HG03139 (cell line): ENCODE results near the gene SLC23A1.
"Not testable (repeated sequence)": the region's sequence is repeated elsewhere in the genome, so short reads cannot be mapped to it uniquely, and the experiment has no call there.

Experiments
- ATAC-seq: cut with Tn5 transposase; IDR thresholded peaks from one replicate; pipeline ENCODE4 v1.9.1; 2021; ENCODE audit not compliant: unreplicated experiment

SLC23A1 gene

DNA sequence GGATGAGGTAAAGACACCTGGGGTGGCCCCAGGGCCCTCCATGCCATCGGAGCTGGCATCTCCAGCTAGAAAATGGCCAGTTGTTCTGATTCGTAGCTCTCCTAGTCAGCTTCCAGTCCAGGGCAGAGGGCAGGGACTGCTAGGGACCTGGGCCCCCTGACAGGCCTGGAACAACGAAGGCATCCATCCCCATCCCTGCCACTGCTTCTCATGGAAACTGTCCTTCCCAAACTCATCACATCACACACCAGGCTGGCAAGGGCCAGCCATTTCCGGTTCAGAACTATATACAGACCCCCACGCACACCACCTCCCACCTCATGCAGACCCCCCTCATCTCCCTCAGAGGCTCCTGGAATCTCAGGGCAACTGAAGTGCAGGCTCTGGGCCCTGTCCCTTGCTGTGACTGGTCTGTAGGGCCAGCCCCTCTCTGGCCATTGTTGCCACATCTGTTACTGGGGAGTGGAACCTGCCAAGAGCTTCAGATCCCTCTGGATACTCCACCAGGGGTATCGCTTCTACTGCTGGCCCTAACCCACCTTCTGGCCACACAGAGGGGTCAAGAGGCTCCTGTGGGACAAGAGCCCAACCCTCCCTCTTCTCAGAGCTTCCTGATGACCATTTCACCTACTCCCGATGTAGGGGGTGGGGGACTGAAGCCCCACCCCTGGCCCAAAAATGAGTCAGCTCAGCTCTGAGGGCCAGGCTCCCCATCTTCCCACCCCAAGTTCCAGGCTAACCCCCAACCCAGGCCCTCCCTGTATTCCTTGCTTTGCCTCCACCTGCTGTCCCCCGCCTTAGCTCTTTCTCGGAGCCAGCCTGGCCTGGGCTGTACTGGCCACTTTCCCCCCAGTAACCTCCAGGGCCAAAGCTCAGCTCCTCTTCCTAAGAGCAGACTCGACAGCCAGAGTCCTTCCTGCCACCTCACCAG lies 7.8 kb upstream of the SLC23A1 start:
- ATAC-seq: no peak

DNA sequence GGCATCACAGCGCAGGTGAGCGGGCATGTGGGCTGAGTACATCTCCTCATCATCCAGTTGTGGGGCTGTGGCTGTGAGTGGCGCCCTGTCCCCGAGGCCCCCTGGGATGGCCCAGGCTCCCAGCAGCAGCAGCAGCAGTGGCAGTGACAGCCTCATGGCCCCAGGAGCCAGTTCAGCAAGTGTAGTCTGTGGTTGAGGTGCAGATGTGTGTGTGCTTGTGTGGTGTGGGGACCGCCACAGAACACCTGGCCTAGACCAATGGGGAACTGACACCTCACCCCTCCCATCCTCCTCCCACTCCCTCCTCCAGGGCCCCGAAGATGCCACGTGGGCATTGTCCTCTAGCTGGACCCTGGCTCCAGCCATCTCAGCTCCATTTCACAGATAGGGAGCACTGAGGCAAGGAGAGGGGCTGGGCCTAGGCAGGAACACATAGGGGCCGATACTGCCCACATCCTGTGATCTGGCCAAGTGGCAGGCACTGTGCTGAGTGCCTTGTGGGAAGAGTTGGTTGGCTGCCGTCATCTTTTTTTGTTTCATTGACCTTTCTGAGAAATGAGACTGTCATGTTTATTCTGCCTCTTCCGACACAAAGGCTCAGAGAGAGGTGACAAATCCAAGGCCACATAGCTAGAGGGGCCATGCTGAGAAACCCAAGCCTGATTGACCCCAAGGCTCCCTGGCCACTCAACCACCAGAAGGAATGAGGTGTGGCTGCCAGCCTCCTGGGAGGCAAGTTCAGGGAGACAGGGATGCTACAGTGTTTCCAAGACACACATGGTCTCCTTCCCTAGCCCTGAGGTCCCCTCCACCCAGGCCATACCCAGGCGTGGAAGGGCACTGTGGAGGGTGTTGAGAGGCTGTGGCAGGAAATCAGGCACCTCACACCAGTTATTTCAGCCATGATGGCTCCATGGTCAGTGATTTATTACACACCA lies 6.9 kb upstream of the SLC23A1 start, which contains the start of gene MZB1:
Gene MZB1, minus strand, starts transcription at position 213 of the 938 bp plus-strand sequence. Its CDS starts 57 bp downstream, at position 156.
- peak; percentile 28 for ATAC-seq

DNA sequence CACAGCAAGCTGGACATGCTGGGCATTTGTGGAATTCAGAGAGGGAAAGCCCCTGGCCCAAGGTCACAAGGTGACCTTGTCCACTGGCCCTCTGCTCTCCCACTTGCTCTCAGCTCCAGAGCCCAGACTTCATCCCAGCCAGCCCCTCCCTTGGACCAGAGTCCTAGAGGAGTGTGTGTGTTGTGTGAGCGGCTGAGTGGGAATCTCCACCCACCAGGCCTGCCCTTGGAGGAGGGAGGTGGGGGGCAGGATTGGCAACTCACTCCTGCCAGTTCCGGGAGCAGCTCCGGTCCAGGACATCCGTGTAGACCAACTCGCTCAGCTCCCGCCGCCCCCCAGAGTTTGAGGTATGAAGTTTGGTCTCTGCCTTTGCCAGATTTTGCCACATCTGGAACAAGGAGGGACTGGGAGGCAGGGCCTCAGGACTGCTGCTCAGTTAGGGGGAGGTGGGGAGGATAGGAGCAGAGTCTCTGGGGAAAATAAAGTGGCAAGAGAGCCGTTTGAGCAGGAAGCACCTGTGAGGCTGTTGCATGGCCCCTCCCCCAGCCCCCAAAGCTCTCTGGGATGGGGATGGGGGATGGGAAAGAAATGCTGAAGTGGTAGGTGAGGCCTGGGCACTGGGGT lies 5.2 kb upstream of the SLC23A1 start:
- ATAC-seq: no peak

DNA sequence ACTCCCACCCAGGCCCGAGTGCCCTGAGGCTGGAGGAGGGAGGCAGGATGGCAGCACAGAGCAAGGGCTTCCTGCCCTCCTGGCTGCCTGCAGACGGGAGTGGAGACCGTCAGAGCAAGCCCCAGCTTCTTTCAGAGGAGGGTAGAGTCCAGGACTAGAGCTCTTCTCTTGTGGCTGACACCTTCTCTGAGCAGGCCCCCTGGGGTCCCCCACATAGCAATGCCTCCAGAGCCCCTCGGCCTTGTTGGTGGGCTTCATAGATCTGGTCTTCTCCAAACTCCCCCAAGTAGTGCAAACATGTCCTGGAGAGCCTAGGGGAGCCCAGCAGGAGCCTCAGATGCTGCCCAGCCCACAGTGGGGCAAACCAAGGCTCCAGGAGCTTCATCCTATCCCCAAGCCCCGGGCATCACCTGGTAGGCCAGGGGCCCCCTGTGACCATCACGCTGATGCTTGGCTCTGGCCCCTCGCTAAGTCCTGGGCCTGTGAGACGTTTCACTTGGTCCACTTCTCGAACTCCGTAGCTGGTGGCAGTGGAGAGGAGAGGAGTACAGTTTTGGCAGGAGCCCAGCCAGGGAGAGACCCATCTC lies 4.6 kb upstream of the SLC23A1 start:
- ATAC-seq: no peak

DNA sequence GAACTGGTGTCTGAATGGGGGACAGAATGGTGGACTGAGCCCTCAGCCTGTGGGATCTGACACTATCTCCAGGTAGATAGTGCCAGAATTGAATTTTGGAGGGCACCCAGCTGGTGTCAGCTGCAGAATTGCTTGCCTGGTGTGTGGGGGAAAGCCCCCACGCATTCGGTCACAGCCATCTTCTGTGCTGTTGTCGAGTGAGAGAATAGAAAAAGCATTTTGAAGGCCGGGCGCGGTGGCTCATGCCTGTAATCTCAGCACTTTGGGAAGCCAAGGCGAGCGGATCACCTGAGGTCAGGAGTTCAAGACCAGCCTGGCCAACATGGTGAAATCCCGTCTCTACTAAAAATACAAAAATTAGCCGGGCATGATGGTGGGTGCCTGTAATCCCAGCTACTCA lies 3.9 kb upstream of the SLC23A1 start:
- not testable (repeated sequence) for ATAC-seq

GRCh38 chr5:139386050-139386438 lies 2.9 kb upstream of the SLC23A1 start:
- no peak for ATAC-seq

DNA sequence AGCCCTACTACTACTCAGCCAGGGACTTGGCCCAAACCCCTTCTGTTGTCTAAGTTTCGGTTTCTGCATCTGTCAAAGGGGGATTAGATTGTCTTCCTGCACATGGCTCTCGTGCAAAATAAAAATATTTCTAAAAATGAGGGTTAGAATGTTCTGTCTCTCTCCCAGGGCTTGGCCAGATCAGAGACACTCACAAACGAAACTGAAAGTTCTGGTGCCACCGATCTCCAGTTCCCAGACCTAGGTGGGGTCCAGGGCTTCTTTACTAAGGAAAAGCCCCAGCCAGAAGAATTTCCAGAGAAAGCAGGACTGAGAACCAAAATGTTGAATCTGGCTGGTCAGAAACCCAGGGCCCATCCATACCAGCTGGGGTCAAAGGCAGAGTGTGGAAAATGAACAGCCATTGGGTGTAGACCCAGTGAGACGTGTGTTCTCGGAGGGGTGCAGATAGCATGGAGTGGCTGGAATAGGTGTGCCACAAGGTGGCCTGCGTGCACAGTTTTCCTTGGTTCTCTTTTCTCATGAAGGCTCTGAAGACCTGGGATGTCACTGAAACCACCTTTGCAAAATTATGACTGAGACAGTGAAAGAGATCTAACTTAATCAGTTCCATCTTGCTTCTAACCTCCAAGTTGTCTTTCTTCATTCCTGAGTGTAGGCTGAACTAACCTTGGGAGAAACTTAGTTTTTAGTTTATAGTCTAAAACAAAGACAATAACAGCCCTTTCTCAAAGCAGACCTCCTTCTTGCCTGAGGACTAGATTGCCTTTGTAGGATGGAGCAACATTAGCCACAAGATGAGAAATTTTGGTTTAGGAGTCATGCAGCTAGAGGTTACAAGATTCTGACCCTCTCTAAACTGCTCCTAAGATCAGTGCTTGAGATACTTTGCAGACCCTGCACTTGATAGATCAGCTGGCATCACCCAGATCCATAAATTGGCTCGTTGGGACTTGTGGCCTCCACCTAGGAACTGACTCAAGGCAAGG lies 2.3 kb upstream of the SLC23A1 start:
- no peak for ATAC-seq

- ATAC-seq: no peak
Measured at GRCh38 chr5:139384591-139385051, 1.5 kb upstream of the SLC23A1 start.

DNA sequence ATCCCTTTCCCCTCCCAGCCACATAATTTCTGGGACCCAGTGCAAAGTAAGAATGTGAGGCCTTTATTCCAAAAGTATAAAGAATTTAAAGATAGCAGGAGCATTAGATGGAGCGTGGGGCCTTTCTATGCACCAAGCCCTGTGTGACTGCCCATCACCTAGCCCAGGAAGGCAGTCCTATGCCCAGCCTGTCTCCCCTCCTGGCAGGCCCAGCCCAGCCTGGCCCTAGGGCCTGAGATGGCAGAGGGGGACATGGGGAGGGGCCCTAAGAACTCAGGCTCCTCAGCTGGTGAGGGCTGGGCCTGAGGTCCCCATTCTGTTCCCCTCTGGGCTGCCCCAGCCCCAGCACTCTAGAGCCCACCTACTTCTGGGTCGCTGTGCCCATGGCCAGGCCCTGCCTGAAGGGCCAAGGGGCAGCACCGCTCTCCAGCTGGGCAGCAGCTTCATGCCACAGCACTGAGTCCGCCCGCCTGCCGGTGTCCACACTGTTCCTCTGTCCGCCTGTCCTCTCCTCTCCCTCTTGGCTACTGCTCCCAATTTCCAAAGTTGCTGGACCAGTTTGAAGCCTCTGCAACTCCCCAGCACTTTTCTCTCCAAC lies 995 bp upstream of the SLC23A1 start:
- no peak for ATAC-seq

DNA sequence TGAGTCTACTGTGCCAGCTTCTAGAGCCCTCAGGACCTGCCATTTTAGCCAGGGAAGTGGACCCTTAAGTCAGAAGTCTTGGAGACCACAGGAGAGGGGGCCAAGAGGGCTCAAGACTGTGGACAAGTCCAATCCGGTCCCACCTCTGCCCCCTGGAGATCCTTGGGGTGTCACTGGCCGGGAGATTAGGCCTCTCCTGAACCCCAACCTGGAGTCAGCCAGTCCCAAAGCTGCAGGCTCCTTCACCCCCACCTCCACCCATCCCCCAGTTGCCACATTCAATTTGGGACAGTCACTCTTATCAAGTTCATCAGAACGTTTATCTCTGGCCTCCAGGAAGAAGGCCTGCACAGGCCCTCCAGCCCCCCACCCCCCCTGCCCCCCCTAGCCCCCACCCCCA lies 290 bp downstream of the SLC23A1 start:
- no peak for ATAC-seq

GRCh38 chr5:139381837-139382761 lies 998 bp downstream of the SLC23A1 start:
- no peak for ATAC-seq

- no peak for ATAC-seq
Measured at GRCh38 chr5:139379626-139380449, 3.3 kb downstream of the SLC23A1 start.

DNA sequence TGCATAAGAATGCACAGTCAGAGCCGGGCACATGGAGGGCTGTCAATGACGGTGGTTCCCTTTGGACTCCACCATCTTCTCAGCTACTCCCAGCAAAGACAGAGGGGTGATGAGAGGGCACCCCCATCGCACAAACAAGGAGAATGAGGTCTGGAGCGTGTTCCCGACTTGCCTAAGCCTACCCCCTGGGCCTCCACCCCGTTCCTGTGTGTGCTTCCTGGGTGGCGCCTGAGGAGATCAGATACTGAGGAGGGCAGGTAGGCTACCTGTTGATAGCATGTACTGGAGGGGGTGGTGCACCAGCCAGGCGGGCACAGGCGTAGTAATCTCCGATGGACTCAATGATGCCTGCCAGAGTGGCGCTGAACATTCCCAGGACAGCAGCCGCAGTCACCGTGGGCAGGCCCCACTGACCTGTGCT lies 4.1 kb downstream of the SLC23A1 start:
- ATAC-seq: no peak

DNA sequence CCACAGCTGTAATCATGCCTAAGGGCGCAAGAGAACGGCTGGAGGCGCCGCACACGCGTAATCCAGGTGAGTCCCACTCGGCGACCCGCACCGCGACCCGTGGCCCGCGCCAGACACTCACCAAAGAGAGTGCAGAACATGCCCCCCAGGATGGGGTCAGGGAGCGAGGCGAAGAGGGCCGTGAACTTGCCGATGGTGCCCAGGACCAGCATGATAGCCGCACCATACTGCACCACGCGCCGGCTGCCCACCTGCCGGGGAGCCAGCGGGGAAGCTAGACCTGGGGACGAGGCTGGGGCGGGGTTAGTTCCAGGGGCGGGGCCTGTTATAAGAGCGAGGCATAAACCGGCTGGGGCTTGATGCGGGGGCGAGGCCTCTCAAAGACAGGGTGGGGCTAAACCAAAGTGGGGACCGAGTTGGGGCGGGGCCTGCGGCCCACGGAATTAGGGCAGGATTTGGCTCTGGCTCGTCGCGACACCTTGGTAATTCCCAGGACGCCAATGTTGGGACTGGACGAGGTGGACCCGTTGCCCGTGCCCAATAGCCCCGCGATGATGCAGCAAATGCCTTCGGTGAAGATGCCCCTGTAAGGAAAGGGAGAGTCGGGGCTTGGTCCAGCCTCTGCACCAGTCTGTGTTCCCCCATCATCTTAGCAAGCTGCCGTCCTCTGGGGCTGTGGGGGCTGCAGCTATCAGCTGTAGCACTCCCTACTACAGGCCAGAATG lies 4.8 kb downstream of the SLC23A1 start:
- ATAC-seq: no peak

GRCh38 chr5:139377226-139377625 lies 5.9 kb downstream of the SLC23A1 start:
- ATAC-seq: no peak

DNA sequence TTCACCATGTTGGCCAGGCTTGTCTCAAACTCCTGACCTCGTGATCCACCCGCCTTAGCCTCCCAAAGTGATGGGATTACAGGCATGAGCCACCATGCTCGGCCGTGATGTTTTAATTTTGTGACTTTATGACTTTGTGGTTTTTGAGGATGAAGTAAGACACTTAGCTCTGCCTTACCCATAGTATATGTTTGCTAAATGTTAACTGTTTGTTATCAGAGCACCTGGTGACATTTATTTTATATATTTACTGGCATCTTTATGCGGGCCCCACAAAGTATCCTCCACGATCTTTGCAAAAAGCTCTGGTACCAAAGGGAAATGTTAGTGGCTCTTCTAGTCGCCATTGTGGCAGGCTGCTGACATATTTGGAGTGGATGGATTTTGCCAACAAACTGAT lies 6.7 kb downstream of the SLC23A1 start:
- ATAC-seq: no peak
